ENCODE results near the gene GIGYF2. TPM values are rescaled to one million over a fixed set of nuclear protein-coding genes. Genes with fewer than 3 reads are reported as not detected.

Gene GIGYF2
- polyA plus RNA-seq, 2 donors, result 10.9 to 11.0 TPM

DNA sequence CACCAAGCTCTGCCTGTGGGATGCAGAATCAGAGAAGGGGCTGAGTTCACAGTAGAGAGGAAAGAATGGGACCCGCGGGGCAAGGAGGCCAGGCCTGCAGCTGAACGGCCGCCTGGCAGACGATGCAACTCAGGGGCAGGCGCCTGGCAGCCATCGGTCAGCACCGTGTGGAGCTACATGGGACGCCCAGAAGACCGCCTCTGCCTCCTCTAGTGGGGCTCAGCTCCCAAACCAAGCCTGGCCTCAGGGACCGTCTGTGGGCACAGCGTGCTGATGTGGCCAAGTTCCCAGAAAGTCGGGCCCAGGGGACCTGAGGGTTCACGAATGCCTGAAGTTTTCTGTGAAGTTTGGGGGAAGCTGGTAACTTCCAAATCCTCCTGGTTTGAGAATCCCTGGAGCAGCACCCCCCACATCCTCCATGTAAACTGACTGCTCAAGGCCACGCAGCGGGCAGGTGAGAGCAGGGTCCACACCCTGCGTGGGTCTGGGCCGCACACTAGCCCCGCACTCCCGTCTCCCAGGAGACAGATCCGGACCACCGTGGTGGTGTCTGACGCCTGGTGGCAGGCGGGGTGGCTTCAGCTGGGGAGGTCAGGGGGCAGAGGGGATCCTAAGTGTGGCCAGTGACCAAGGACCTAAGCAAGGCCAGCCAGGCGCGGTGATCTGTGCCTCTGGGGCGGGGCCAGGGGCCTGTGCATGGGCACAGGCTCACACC is 187.6 kb downstream of the GIGYF2 start:
- peaks cover 0 to 2% of the 10 kb centered on the region in 2 donors for H3K9me3 ChIP-seq (ENCODE audit: control insufficient read depth in 2 of 2, insufficient read depth in 1 of 2, low read depth in 1 of 2, low read length in 1 of 2)
- WGBS, 2 donors, result 85 to 86% methylated on average over 25 to 27 of the region's 27 CpGs
- no peaks in the 10 kb centered on the region for H3K27me3 ChIP-seq (ENCODE audit: control insufficient read depth in 1 of 2, insufficient read depth in 2 of 2, low read length in 2 of 2)
- no peak overlapping the region for H3K4me3 ChIP-seq (ENCODE audit: low read depth in 1 of 2, low read length in 2 of 2)
- peaks cover 0 to 31% of the 10 kb centered on the region in 2 donors for H3K36me3 ChIP-seq (ENCODE audit: control insufficient read depth in 2 of 2, insufficient read depth in 2 of 2, low read length in 1 of 2)
- peaks cover 3 to 11% of the 10 kb centered on the region in 2 donors for H3K4me1 ChIP-seq (ENCODE audit: control insufficient read depth in 2 of 2, insufficient read depth in 2 of 2, low read length in 1 of 2)
- no peak overlapping the region for H3K27ac ChIP-seq (ENCODE audit: low read depth in 2 of 2, low read length in 1 of 2)

DNA sequence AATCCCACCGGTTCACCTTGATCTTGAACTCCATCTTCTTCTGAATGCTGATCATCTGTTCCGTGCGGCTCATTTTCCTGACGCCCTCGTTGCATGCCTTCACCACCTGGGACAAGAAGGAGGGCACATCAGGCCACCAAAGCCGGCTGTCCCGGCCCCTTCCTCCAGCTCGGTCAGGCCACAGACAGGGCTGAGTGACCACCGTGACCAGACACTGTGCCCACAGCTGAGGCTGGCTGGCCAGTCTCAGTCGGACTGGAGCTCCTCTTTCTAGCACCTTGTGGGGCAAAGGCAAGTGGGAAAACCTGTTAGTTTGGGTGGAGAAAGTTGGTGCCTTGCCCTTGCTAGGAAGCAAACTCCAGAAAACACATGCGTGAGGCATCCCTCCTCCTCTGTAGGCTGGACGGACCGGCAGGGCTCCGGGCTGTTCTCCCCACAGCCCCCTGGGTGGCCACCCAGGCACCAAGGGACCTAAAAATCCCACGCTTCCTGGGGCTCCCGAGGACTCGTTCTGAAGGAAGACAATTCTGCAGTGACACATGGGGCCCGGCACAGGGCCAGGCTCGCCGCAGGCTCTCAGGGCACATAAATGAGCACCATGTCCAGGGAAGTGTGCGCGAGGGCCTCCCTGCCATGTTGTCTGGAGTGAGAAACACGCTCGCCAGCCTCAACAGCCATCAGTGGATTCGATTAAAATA is 188.3 kb downstream of the GIGYF2 start:
- peaks cover 0 to 2% of the 10 kb centered on the region in 2 donors for H3K9me3 ChIP-seq (ENCODE audit: control insufficient read depth in 2 of 2, insufficient read depth in 1 of 2, low read depth in 1 of 2, low read length in 1 of 2)
- peaks cover 3 to 11% of the 10 kb centered on the region in 2 donors for H3K4me1 ChIP-seq (ENCODE audit: control insufficient read depth in 2 of 2, insufficient read depth in 2 of 2, low read length in 1 of 2)
- H3K36me3 ChIP-seq (ENCODE audit: control insufficient read depth in 2 of 2, insufficient read depth in 2 of 2, low read length in 1 of 2), result peaks cover 0 to 31% of the 10 kb centered on the region in 2 donors
- no peak overlapping the region for H3K4me3 ChIP-seq (ENCODE audit: low read depth in 1 of 2, low read length in 2 of 2)
- 68 to 81% methylated on average over 25 of the region's 25 CpGs for WGBS, 2 donors
- no peak overlapping the region for H3K27ac ChIP-seq (ENCODE audit: low read depth in 2 of 2, low read length in 1 of 2)
- no peaks in the 10 kb centered on the region for H3K27me3 ChIP-seq (ENCODE audit: control insufficient read depth in 1 of 2, insufficient read depth in 2 of 2, low read length in 2 of 2)

DNA sequence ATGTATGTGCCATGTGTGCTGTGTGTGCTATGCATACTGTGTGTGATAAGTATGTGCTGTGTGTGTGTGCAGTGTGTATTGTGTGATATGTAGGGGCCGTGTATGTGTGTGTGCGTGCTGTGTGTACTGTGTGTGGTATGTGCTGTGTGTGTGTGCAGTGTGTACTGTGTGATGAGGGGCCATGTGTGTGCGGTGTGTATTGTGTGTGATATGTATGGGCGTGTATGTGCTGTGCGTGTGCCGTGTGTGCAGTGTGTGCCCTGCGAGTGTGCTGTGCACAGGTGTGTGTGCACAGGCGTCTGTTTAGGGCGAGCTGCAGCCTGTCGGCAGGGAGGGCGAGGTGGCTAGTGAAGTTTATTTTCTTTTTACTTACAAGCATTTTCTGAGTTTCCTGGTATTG is 189.0 kb downstream of the GIGYF2 start:
- no peaks in the 10 kb centered on the region for H3K27me3 ChIP-seq (ENCODE audit: control insufficient read depth in 1 of 2, insufficient read depth in 2 of 2, low read length in 2 of 2)
- no peak overlapping the region for H3K27ac ChIP-seq (ENCODE audit: low read depth in 2 of 2, low read length in 1 of 2)
- 62 to 70% methylated on average over 11 of the region's 11 CpGs for WGBS, 2 donors
- H3K36me3 ChIP-seq (ENCODE audit: control insufficient read depth in 2 of 2, insufficient read depth in 2 of 2, low read length in 1 of 2), result peaks cover 0 to 28% of the 10 kb centered on the region in 2 donors
- H3K4me1 ChIP-seq (ENCODE audit: control insufficient read depth in 2 of 2, insufficient read depth in 2 of 2, low read length in 1 of 2), result peaks cover 3 to 16% of the 10 kb centered on the region in 2 donors
- peaks cover 0 to 2% of the 10 kb centered on the region in 2 donors for H3K9me3 ChIP-seq (ENCODE audit: control insufficient read depth in 2 of 2, insufficient read depth in 1 of 2, low read depth in 1 of 2, low read length in 1 of 2)
- no peak overlapping the region for H3K4me3 ChIP-seq (ENCODE audit: low read depth in 1 of 2, low read length in 2 of 2)

DNA sequence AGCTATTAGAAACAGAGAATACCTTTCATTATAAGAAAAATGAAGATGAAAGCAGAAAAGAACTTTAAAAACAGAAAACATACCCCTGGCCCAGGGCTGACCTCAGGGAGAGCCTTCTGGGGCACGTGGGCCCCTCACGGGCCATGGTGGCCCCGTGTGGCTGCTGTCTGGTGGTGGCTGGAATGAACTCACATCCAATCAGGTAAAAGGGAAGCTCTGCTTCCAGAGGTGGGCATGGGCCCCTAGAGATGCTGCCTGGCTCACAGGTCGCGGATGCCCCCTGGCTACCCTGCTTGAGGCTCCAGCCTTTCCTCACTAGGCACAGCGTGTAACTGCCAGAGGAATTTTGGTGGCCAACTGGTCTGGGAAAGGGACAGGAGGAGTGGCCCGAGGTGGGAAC is 189.5 kb downstream of the GIGYF2 start:
- Histone ChIP-seq H3K4me1 (ENCODE audit: control insufficient read depth in 2 of 2, insufficient read depth in 2 of 2, low read length in 1 of 2) (peaks cover 3 to 19% of the 10 kb centered on the region in 2 donors), H3K4me3 (ENCODE audit: low read depth in 1 of 2, low read length in 2 of 2) (no peak overlapping the region), H3K9me3 (ENCODE audit: control insufficient read depth in 2 of 2, insufficient read depth in 1 of 2, low read depth in 1 of 2, low read length in 1 of 2) (peaks cover 0 to 2% of the 10 kb centered on the region in 2 donors), H3K36me3 (ENCODE audit: control insufficient read depth in 2 of 2, insufficient read depth in 2 of 2, low read length in 1 of 2) (peaks cover 0 to 28% of the 10 kb centered on the region in 2 donors), H3K27me3 (ENCODE audit: control insufficient read depth in 1 of 2, insufficient read depth in 2 of 2, low read length in 2 of 2) (no peaks in the 10 kb centered on the region), H3K27ac (ENCODE audit: low read depth in 2 of 2, low read length in 1 of 2) (no peak overlapping the region)
- WGBS, 2 donors, result 75 to 76% methylated on average over 7 of the region's 7 CpGs

DNA sequence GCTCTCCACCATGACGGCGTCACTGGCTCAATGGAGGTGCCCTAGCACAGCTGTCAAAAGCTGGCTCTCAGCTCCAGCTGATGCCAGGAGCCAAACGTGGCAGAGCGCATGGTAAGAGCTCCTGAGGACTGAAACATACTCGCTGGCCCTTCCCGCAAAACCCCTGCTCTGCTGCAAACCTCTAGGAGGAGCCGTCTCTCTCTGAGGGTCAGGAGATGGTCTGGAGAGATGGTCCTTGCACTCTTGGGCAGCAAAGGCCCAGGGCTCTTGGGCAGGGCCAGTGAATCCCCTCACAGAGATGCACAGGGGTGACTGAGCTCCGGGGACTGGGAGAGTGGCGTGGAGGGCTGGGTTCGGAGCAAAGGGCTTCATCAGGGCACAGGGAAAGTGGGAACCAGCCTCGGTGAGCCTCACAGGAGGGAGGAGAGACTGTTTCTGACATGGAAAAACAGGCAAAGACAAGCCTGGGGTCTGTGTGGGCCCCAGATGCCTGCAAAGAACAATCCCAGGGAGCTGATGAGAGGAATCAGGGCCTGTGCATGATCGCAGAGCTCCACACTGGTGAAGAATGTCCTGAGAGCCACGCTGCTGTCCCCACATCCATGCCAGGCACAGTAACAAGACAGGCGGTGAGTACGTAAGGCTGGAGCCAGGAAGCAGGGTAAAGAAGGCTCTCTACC is 190.2 kb downstream of the GIGYF2 start:
- no peak overlapping the region for H3K4me3 ChIP-seq (ENCODE audit: low read depth in 1 of 2, low read length in 2 of 2)
- no peaks in the 10 kb centered on the region for H3K27me3 ChIP-seq (ENCODE audit: control insufficient read depth in 1 of 2, insufficient read depth in 2 of 2, low read length in 2 of 2)
- peaks cover 3 to 21% of the 10 kb centered on the region in 2 donors for H3K4me1 ChIP-seq (ENCODE audit: control insufficient read depth in 2 of 2, insufficient read depth in 2 of 2, low read length in 1 of 2)
- H3K9me3 ChIP-seq (ENCODE audit: control insufficient read depth in 2 of 2, insufficient read depth in 1 of 2, low read depth in 1 of 2, low read length in 1 of 2), result peaks cover 0 to 2% of the 10 kb centered on the region in 2 donors
- H3K27ac ChIP-seq (ENCODE audit: low read depth in 2 of 2, low read length in 1 of 2), result no peak overlapping the region
- WGBS, 2 donors, result 84% methylated on average over 15 of the region's 15 CpGs
- peaks cover 0 to 28% of the 10 kb centered on the region in 2 donors for H3K36me3 ChIP-seq (ENCODE audit: control insufficient read depth in 2 of 2, insufficient read depth in 2 of 2, low read length in 1 of 2)

DNA sequence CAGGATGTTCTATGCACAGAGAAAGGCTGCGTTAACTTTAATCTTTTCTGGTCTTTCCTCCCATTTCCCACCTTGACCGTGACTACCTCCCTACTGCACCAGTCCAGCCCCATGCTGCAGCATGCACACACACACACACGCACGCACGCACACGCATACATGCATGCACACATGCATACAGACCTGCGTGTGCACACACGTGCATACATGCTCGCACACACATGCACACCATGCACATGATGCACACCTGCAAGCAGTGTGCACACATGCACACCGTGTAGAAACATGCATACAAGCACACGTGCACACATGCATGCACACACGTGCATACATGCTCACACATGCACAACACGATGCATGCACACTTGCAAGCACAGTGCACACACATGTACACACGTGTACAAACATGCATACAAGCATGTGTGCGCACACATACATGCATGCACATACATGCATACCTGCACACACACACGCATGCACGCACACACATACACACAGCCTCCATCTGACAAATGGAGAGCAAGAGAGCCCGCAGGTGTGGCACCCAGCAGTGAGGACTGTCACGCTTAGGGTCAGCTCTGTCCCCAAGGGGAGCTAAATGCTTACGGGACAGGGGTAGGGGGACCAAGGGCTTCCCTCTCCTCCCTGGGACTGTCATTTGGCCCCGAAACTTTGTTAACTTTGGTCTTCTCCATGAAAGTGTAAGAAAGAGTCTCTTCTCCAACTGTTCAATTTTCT is 191.1 kb downstream of the GIGYF2 start:
- WGBS, 2 donors, result 82 to 87% methylated on average over 21 of the region's 21 CpGs

DNA sequence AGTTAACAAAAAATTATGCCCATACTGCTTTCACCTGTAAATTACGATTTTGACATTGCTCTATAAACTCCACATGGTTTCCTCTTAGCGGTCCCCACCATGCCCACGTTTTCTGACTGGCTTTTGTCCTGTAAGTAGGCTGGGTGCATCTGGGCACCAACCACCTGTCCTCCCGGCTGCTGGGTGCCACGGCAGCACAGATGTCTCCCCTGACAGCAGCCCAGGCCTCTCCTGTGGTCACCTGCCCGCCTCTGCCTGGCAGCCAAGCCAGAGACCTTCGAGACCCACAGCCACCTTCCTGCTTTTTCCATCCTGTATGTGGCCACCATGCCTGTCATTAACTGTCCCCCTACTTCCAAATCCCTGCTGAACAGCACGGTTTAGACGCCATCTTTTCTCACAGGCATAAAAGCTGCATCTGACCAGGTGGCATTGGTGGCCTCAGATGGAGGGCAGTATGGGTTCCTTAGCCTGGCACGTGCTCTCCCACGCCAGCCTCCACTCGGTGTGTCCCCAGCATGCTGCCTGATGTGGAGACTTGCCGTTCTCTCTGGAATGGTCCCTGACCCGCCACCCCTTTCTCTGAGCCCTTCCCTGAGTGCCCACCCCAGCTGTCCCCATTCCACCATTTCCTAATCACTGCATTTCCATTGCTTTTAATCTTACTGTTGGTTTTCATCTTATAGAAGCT is 191.9 kb downstream of the GIGYF2 start:
- H3K9me3 ChIP-seq (ENCODE audit: control insufficient read depth in 2 of 2, insufficient read depth in 1 of 2, low read depth in 1 of 2, low read length in 1 of 2), result peaks cover 0 to 2% of the 10 kb centered on the region in 2 donors
- WGBS, 2 donors, result 86 to 89% methylated on average over 14 of the region's 14 CpGs
- H3K27me3 ChIP-seq (ENCODE audit: control insufficient read depth in 1 of 2, insufficient read depth in 2 of 2, low read length in 2 of 2), result no peaks in the 10 kb centered on the region
- peaks cover 3 to 21% of the 10 kb centered on the region in 2 donors for H3K4me1 ChIP-seq (ENCODE audit: control insufficient read depth in 2 of 2, insufficient read depth in 2 of 2, low read length in 1 of 2)
- H3K36me3 ChIP-seq (ENCODE audit: control insufficient read depth in 2 of 2, insufficient read depth in 2 of 2, low read length in 1 of 2), result peaks cover 0 to 17% of the 10 kb centered on the region in 2 donors
- no peak overlapping the region for H3K4me3 ChIP-seq (ENCODE audit: low read depth in 1 of 2, low read length in 2 of 2)
- H3K27ac ChIP-seq (ENCODE audit: low read depth in 2 of 2, low read length in 1 of 2), result no peak overlapping the region

More for the DNA sequence above, 191.1 kb downstream of the GIGYF2 start:
- H3K36me3 ChIP-seq (ENCODE audit: control insufficient read depth in 2 of 2, insufficient read depth in 2 of 2, low read length in 1 of 2), result peaks cover 0 to 19% of the 10 kb centered on the region in 2 donors
- H3K9me3 ChIP-seq (ENCODE audit: control insufficient read depth in 2 of 2, insufficient read depth in 1 of 2, low read depth in 1 of 2, low read length in 1 of 2), result peaks cover 0 to 2% of the 10 kb centered on the region in 2 donors
- no peak overlapping the region for H3K4me3 ChIP-seq (ENCODE audit: low read depth in 1 of 2, low read length in 2 of 2)
- H3K27ac ChIP-seq (ENCODE audit: low read depth in 2 of 2, low read length in 1 of 2), result no peak overlapping the region
- H3K27me3 ChIP-seq (ENCODE audit: control insufficient read depth in 1 of 2, insufficient read depth in 2 of 2, low read length in 2 of 2), result no peaks in the 10 kb centered on the region
- peaks cover 3 to 21% of the 10 kb centered on the region in 2 donors for H3K4me1 ChIP-seq (ENCODE audit: control insufficient read depth in 2 of 2, insufficient read depth in 2 of 2, low read length in 1 of 2)

DNA sequence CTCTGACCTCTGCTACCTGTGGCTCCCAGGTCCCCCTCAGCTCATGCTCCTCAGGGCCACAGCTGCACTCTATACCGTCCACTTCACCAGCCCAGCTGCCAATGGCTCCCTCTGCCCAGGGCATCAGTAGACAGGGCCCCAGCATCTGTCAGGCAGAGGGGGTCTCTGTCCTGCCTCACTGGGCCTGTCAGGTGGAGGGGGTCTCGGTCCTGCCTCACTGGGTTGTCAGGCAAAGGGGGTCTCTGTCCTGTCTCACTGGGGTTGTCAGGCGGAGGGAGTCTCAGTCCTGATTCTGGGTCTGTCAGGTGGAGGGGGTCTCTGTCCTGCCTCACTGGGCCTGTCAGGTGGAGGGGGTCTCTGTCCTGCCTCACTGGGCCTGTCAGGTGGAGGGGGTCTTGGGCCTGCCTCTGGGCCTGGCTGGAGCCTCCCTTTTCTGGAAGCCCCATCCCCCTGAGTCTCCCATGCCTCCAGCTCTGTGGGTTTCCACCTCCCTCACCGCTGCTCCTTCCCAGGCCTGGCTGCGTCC is 192.8 kb downstream of the GIGYF2 start:
- 91% methylated on average over 5 of the region's 5 CpGs for WGBS, 2 donors
- no peaks in the 10 kb centered on the region for H3K27me3 ChIP-seq (ENCODE audit: control insufficient read depth in 1 of 2, insufficient read depth in 2 of 2, low read length in 2 of 2)
- H3K4me1 ChIP-seq (ENCODE audit: control insufficient read depth in 2 of 2, insufficient read depth in 2 of 2, low read length in 1 of 2), result peaks cover 3 to 20% of the 10 kb centered on the region in 2 donors
- H3K4me3 ChIP-seq (ENCODE audit: low read depth in 1 of 2, low read length in 2 of 2), result no peak overlapping the region
- peaks cover 0 to 12% of the 10 kb centered on the region in 2 donors for H3K36me3 ChIP-seq (ENCODE audit: control insufficient read depth in 2 of 2, insufficient read depth in 2 of 2, low read length in 1 of 2)
- no peaks in the 10 kb centered on the region for H3K9me3 ChIP-seq (ENCODE audit: control insufficient read depth in 2 of 2, insufficient read depth in 1 of 2, low read depth in 1 of 2, low read length in 1 of 2)
- no peak overlapping the region for H3K27ac ChIP-seq (ENCODE audit: low read depth in 2 of 2, low read length in 1 of 2)

All from esophagus (tissue), 2 donors.